OCI-LY3 (cell line): Measurements from ENCODE around the gene NAA25.

Experiments used
- H2AFZ ChIP-seq: fragments of 200-600, 300-600 bp; shearing (Covaris generic); 2 replicates; pipeline ENCODE4 v1.6.0; 2014; ENCODE audit warnings: antibody characterized with exemption, low read depth, low read length
- H3K27ac ChIP-seq: fragments of 200-600, 300-600 bp; sonication (generic); 2 replicates; pipeline ENCODE4 v1.5.1; 2014; ENCODE audit warnings: mild to moderate bottlenecking, low read length, moderate library complexity, mixed read lengths
- H3K27me3 ChIP-seq: fragments of 200-600, 300-600 bp; sonication (generic); 2 replicates; pipeline ENCODE4 v1.6.1; 2014; ENCODE audit warnings: low read depth, low read length, mixed read lengths
- H3K36me3 ChIP-seq: fragments of 200-600, 300-600 bp; sonication (generic); replicated peaks from 2 replicates; pipeline ENCODE3; 2014; ENCODE audit warnings: low read depth, low read length, mixed read lengths
- H3K4me1 ChIP-seq: fragments of 300-600, 200-600 bp; sonication (generic); 2 replicates; pipeline ENCODE4 v1.6.1; 2014; ENCODE audit warnings: low read length, mixed read lengths
- H3K4me2 ChIP-seq: fragments of 200-600, 300-600 bp; sonication (generic); 2 replicates; pipeline ENCODE4 v1.6.1; 2014; ENCODE audit warnings: low read length, mixed read lengths
- H3K4me3 ChIP-seq: fragments of 300-600, 200-600 bp; sonication (generic); 2 replicates; pipeline ENCODE4 v1.5.1; 2014; ENCODE audit warnings: antibody characterized with exemption, mild to moderate bottlenecking, low read length, moderate library complexity
- H3K79me2 ChIP-seq: fragments of 300-600, 200-600 bp; shearing (Covaris generic); 2 replicates; pipeline ENCODE4 v1.6.1; 2014; ENCODE audit warnings: mild to moderate bottlenecking, low read length, mixed read lengths
- H3K9ac ChIP-seq: fragments of 300-600, 200-600 bp; shearing (Covaris generic); 2 replicates; pipeline ENCODE4 v1.6.0; 2014; ENCODE audit warnings: mild to moderate bottlenecking, low read length, moderate library complexity
- H3K9me3 ChIP-seq: fragments of 200-600, 300-600 bp; shearing (Covaris generic); 2 replicates; pipeline ENCODE4 v1.6.1; 2014; ENCODE audit warnings: low read length, mixed read lengths; ENCODE audit not compliant: insufficient read depth
- H4K20me1 ChIP-seq: fragments of 200-600, 300-600 bp; sonication (generic); 2 replicates; pipeline ENCODE4 v1.6.1; 2016; ENCODE audit warnings: low read length, mixed read lengths; ENCODE audit not compliant: insufficient read depth
- CTCF ChIP-seq: fragments of 200-600, 300-600 bp; sonication (generic); IDR thresholded peaks from 2 replicates; pipeline ENCODE4 v1.5.1; 2014; ENCODE audit warnings: antibody characterized with exemption, low read length, low read depth
- EZH2phosphoT487 ChIP-seq: fragments of 200-600 bp; shearing (Covaris generic); IDR thresholded peaks from 2 replicates; pipeline ENCODE4 v1.6.1; 2018; ENCODE audit warnings: antibody characterized with exemption, mixed run types, low read depth

The NAA25 gene

DNA sequence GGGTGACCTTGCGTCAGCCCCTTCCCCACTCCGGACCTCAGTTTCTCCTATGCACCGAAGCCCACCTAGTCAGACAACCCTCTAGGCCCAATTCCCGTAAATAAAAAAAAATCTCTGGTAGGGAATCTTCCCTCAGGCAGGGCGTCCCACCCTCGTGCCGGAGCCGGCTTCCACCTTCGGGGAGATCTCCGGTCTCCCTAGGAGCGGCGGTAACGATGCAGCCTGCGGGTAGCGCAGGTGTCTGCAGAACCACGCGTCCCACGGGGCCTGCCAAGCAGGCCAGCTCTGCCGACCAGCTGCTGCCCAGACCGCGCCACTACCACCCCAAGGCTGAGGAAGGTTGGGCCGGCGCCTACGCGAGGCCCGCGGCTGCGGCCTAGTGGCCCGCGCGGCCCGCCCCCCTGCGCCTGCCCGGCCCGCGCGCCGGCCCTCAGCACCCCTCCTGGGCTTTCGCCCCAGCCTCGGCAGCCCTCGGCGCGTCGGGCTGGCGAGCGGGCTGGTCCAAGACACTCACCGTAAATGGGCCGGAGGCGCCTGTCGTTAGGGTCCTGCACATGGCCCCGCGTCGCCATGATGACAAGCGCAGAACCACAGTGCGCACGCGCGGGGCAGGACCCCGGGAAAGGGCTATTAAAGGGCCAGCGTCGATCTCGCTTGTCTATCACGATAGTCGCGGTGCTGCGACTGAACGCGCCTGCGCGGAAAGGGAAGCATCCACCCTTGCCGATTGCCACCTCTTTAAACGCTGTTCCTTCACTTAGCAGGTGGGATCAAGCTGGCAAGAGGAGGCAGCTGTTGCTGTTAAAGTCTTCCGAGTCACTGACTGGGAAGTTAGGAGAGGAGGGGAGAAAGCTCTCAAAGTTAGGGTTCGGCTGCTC lies at the start of gene NAA25:
Gene NAA25, minus strand, starts transcription at position 582 of the 878 bp plus-strand sequence. Its CDS starts 10 bp downstream, at position 572.
- Histone ChIP-seq H3K4me1 (peaks cover 39% of the 10 kb centered on the region), H3K9ac (peak within 1 kb of the TSS; percentile 100), H3K79me2 (peaks cover 56% of the 10 kb centered on the region), H3K4me3 (peak within 1 kb of the TSS; percentile 82), H3K9me3 (no peaks in the 10 kb centered on the region), H2AFZ (no peak within 1 kb of the TSS), H3K36me3 (peaks cover 26% of the 10 kb centered on the region), H3K27me3 (no peaks in the 10 kb centered on the region), H3K27ac (peak within 1 kb of the TSS; percentile 93), H3K4me2 (peak within 1 kb of the TSS; percentile 94), H4K20me1 (peaks cover 32% of the 10 kb centered on the region)
- TF ChIP-seq EZH2phosphoT487 = no peak
- no peak for TF ChIP-seq CTCF

DNA sequence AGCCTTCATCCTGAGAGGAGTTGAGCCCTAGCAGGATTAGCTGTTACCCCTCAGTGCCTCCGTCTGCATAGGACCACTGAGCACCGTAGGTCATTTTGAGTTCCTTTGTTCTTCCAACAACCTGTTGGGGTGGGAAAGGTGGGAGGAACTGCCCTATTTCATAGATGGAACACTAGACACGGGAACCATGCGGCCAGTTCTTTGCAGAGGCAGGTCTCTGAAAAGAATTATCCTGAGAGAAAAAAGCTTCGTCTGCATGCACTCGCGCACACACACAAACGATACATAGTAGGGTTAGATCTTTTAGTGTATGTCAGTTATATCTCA lies 45.3 kb upstream of the NAA25 start:
- Histone ChIP-seq H3K4me1 (no peaks in the 10 kb centered on the region), H4K20me1 (peaks cover 13% of the 10 kb centered on the region), H3K9me3 (no peaks in the 10 kb centered on the region), H3K4me3 (no peak overlapping the region), H2AFZ (no peak overlapping the region), H3K27me3 (no peaks in the 10 kb centered on the region), H3K4me2 (no peak overlapping the region), H3K36me3 (peaks cover 42% of the 10 kb centered on the region), H3K79me2 (no peaks in the 10 kb centered on the region), H3K9ac (no peak overlapping the region), H3K27ac (no peak overlapping the region)
- TF ChIP-seq CTCF (no peak), EZH2phosphoT487 (no peak)

DNA sequence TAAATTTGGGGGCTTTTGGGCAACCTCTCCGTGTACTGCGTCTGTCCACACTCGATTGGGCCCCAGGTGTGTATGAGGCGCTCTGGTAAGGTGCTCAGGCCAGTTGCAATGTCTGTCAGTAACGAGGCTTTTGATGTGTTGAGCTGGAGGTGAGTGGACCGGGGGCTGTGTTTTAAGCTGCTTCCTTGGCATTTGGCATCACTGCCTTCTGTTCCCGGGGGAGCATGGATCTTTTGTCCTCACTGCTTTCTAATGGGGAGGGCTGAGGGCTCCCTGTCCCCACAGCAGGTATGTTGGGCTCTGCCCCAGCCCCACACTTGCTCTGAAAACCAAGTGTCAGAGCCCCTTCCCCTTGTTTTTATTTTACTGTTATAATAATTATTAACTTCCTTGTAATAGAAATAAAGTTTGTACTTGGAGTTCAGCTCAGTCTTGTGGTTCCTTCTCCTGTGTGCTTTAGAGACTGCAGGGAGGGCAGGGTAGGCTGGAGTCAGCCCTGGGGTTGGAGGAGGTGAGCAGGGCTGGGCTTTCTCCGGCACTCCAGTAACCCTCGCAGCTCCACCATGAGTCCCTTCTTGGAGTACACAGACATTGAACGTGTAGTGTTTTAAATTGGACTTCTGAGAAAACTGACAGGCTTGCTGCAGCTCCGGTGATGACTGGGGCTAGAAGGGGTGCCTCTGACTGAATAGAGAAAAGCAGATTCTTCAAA lies 44.8 kb upstream of the NAA25 start:
- no peaks in the 10 kb centered on the region for H3K9me3 ChIP-seq
- H4K20me1 ChIP-seq = peaks cover 13% of the 10 kb centered on the region
- H3K27ac ChIP-seq = no peak overlapping the region
- no peak overlapping the region for H3K4me2 ChIP-seq
- no peak overlapping the region for H3K9ac ChIP-seq
- TF ChIP-seq CTCF (no peak), EZH2phosphoT487 (no peak)
- H3K27me3 ChIP-seq = no peaks in the 10 kb centered on the region
- no peaks in the 10 kb centered on the region for H3K79me2 ChIP-seq
- H2AFZ ChIP-seq = no peak overlapping the region
- no peak overlapping the region for H3K4me3 ChIP-seq
- no peaks in the 10 kb centered on the region for H3K4me1 ChIP-seq
- H3K36me3 ChIP-seq = peaks cover 45% of the 10 kb centered on the region

DNA sequence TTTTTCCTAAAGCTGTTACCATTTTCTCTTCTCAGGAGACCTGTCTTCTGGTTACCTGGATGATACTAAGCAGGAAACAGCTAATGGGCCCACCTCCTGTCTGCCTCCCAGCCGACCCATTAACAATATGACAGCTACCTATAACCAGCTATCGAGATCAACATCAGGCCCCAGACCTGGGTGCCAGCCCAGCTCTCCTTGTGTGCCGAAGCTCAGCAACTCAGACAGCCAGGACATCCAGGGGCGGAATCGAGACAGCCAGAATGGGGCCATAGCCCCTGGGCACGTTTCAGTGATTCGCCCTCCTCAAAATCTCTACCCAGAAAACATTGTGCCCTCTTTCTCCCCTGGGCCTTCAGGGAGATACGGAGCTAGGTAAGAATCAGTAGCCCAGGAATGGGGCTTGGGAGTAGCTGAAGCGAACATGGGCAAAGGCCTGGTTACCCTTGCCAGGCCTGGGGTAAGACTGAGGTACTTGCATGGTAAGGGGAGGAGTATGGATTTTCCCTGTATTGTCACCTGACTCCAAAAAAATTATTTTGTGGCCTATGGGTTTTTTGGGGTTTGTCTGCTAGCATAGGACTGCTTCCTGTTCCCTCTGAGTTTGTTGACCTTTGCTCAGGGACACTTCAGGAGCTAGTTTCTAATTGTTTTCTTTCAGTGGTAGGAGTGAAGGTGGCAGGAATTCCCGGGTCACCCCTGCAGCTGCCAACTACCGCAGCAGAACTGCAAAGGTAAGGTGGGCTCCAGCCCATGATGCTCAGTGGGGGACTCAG lies 43.4 kb upstream of the NAA25 start:
- Histone ChIP-seq H3K36me3 (peaks cover 50% of the 10 kb centered on the region), H4K20me1 (peaks cover 13% of the 10 kb centered on the region), H3K27ac (no peak overlapping the region), H2AFZ (no peak overlapping the region), H3K4me3 (no peak overlapping the region), H3K9ac (no peak overlapping the region), H3K4me2 (no peak overlapping the region), H3K4me1 (peaks cover 6% of the 10 kb centered on the region), H3K27me3 (no peaks in the 10 kb centered on the region), H3K79me2 (no peaks in the 10 kb centered on the region), H3K9me3 (no peaks in the 10 kb centered on the region)
- TF ChIP-seq CTCF = no peak
- no peak for TF ChIP-seq EZH2phosphoT487
